Uterus (tissue), 4 donors: ENCODE data around the gene CXXC4. TPM values are rescaled to one million over a fixed set of nuclear protein-coding genes. Genes with fewer than 3 reads are reported as not detected.
A peak's percentile ranks its signal among the peaks of the same experiment; 100 is the strongest.

Experiments used
- DNase-seq, 2 donors: peaks; one replicate each; pipeline ENCODE4 v3.0.0-alpha.2; 2019 to 2020
- H3K27ac ChIP-seq, 2 donors: fragments of 200-600 bp; sonication (generic); 1 replicate in 1 of 2; 2 replicates in 1 of 2; pipeline ENCODE4 v1.5.1; 2016 to 2018
- H3K27me3 ChIP-seq, 2 donors: fragments of 200-600 bp; sonication (generic); one replicate each; pipeline ENCODE4 v1.5.1; 2018 to 2019; ENCODE audit warnings: control low read depth in 1 of 2
- H3K36me3 ChIP-seq, 2 donors: fragments of 200-600 bp; sonication (generic); one replicate each; pipeline ENCODE4 v1.5.1; 2019; ENCODE audit warnings: control low read depth in 1 of 2
- H3K4me1 ChIP-seq, 2 donors: fragments of 200-600 bp; sonication (generic); one replicate each; pipeline ENCODE4 v1.5.1; 2018 to 2019; ENCODE audit warnings: control low read depth in 1 of 2
- H3K4me3 ChIP-seq, 2 donors: fragments of 200-600 bp; sonication (generic); 1 replicate in 1 of 2; 2 replicates in 1 of 2; pipeline ENCODE4 v1.5.1; 2018 to 2019; ENCODE audit warnings: mild to moderate bottlenecking in 1 of 2
- H3K9me3 ChIP-seq, 2 donors: fragments of 200-600 bp; sonication (generic); one replicate each; pipeline ENCODE4 v1.5.1; 2019; ENCODE audit warnings: control low read depth in 1 of 2
- POLR2A ChIP-seq, 2 donors: fragments of 450-650 bp; IDR thresholded peaks; one replicate each; pipeline ENCODE4 v1.6.1; 2016; ENCODE audit warnings: antibody characterized with exemption in 2 of 2, mild to moderate bottlenecking in 1 of 2, moderate library complexity in 1 of 2
- intact Hi-C: fragments of 100-400 bp; cut with DNase I; formaldehyde crosslinking; loops from one replicate; pipeline ENCODE4 v1.15.1; 2023; ENCODE audit warnings: low total_unique reads
- total RNA-seq, 4 donors: library from RNA; depleted of rRNA in 3 of 4; stranded (reverse); fragments of >200 nt in 3 of 4; gene quantifications; one replicate each; pipeline versions ENCODE4 v1.1.0 to v1.2.4, GENCODE V29; 2014 to 2023
- TF ChIP-seq, protein P1 (sequence below), 4 experiments: fragments of 200-600 bp in 2 of 4; fragments of 450-650 bp in 2 of 4; sonication (generic) in 2 of 4; IDR thresholded peaks; one replicate each; pipeline ENCODE4 v1.5.1; 2016 to 2019; ENCODE audit warnings: antibody characterized with exemption in 4 of 4, mild to moderate bottlenecking in 2 of 4, moderate library complexity in 1 of 4
- donor health status: DM: yes; HTN: yes; CAD: no.

CXXC4 gene
- total RNA-seq, 4 donors from 2014 or later = 0.51 to 3.8 (median 2.0) TPM

DNA sequence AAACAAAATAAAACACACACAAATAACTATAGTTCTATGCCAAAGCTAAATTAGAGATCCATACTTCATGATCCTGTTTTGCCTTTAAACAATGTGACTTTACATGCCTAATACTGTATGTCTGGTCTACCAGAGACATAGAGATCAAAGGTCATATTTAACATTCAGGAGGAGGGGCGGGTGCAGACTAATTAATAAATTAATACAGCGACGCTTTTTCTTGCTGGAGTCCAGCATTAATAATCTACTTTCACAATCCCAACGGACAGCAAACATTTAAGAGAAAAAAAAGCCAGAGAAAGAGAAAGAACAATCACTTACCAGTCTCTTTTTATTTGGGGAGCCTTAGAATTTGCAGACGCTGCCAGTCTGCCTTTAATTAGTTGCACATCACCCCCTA is 509 bp downstream of the CXXC4 start:
- intact Hi-C loops = no loop called here
- no peaks in the 10 kb centered on the region for H3K4me1 ChIP-seq
- TF ChIP-seq POLR2A (IDR thresholded peaks at IDR 0.05) = no peak
- TF ChIP-seq, protein P1, sequence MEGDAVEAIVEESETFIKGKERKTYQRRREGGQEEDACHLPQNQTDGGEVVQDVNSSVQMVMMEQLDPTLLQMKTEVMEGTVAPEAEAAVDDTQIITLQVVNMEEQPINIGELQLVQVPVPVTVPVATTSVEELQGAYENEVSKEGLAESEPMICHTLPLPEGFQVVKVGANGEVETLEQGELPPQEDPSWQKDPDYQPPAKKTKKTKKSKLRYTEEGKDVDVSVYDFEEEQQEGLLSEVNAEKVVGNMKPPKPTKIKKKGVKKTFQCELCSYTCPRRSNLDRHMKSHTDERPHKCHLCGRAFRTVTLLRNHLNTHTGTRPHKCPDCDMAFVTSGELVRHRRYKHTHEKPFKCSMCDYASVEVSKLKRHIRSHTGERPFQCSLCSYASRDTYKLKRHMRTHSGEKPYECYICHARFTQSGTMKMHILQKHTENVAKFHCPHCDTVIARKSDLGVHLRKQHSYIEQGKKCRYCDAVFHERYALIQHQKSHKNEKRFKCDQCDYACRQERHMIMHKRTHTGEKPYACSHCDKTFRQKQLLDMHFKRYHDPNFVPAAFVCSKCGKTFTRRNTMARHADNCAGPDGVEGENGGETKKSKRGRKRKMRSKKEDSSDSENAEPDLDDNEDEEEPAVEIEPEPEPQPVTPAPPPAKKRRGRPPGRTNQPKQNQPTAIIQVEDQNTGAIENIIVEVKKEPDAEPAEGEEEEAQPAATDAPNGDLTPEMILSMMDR (IDR thresholded peaks at IDR 0.05) = no peak
- H3K9me3 ChIP-seq = no peaks in the 10 kb centered on the region
- H3K27ac ChIP-seq = peak overlapping the region; percentile 56 to 82
- H3K36me3 ChIP-seq = no peaks in the 10 kb centered on the region
- no peak for DNase-seq
- H3K4me3 ChIP-seq = peak overlapping the region; percentile 36 to 47
- no peaks in the 10 kb centered on the region for H3K27me3 ChIP-seq

DNA sequence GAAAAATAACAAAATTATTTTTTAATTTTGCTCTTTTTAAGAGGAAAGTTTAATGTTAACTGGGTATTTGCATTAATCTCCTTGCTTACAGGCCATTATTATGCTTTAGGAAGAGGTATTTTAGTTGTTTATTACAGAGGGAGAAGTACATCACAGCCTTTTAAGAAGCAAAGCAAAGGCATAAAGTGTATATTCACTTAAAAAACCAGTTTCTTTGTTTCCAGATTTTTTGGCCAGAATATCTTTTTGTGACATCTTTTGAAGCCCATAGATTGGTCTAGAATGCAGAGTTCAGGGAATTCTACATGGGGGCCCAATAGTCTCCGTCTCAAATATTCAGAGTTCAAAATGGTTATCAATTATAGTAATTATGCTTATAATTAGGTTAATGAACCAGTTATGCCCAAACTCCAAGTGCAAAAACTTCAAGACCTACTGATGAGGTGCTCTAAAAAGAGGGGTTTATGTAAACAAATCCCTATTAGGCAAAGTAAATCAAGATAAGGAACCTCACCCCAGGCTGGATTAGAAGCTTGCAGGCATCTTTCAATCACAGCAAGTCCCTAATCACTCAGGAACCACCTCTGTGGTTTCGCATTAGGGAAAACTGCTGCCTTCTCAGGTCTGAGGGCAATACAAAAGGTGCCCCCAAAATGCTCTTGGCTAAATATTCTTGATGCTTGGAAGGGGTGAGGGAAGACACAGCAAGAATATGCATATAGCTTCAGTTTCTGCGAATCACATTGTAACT is 1.4 kb downstream of the CXXC4 start:
- no peaks in the 10 kb centered on the region for H3K9me3 ChIP-seq
- peak overlapping the region; percentile 58 to 82 for H3K27ac ChIP-seq
- TF ChIP-seq, protein P1 (IDR thresholded peaks at IDR 0.05) = no peak
- TF ChIP-seq POLR2A (IDR thresholded peaks at IDR 0.05) = no peak
- no peak for DNase-seq
- intact Hi-C loops = no loop called here
- no peaks in the 10 kb centered on the region for H3K27me3 ChIP-seq
- no peaks in the 10 kb centered on the region for H3K4me1 ChIP-seq
- no peaks in the 10 kb centered on the region for H3K36me3 ChIP-seq
- no peak overlapping the region for H3K4me3 ChIP-seq

DNA sequence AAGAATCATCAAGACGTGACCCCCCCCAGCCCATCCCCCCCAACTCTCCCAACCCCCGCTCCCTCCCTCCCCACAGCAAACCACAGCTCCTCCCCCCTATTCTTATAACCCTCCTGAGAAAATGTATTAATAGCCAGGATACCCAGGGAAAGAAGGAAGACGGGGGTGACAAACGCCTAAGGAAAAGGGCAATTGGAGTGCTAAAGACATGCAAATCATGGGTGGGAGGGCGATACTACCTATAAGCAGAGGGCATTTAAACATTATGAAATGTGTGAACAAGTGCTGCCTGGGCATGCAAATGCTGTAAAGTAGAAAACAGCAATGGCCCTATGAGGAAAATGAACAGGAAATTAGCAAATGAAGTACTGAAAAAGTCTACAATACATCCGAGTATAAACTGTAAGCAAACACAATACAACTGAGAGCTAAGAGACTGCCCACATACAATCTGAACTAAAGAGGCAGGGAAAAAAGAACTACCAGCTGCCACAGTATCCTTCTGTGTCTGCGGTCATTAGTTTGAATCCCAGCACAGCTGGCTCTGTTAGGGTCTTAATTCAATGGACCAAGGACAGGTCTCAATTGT is 2.4 kb downstream of the CXXC4 start:
- Histone ChIP-seq H3K9me3 (no peaks in the 10 kb centered on the region), H3K4me3 (peak overlapping the region; percentile 49 to 71), H3K36me3 (no peaks in the 10 kb centered on the region), H3K27ac (peak overlapping the region; percentile 58 to 82), H3K4me1 (no peaks in the 10 kb centered on the region), H3K27me3 (no peaks in the 10 kb centered on the region)
- DNase-seq = no peak
- intact Hi-C loops = no loop called here
- TF ChIP-seq POLR2A (IDR thresholded peaks at IDR 0.05) = no peak
- TF ChIP-seq, protein P1 (IDR thresholded peaks at IDR 0.05) = no peak

DNA sequence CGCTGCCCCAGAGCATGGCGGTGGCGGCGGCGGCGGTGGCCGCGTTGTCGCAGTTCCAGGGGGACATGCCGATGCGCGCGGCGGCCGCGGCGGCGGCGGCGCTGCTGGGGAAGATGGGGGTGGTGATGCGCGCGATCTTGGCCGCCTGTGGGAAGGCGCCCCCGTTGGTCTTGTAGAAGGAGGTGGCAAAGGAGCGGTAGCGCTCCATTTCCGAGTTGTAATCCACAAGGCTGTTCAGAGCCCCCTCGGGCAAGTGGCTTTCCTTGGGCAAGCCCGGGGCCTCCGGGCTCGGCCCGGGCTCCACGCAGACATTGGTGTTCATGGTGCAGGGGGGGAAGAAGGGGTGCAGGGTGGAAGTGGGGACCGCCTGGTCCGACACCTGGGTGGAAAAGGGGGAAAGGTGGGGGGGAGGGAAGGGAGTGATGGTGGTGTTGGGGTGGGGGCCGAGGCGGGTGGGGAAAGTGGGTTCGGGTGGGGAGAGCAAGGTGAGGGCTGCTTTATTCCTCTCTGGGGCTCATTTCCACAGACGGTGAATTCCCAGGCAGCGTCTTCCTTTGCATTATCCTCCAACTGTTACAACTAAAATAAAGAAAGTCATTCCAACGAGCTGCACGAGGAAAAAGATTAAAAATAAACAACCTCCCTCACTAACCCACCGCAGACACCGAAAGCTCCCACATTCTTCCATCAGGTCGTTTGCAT is 3.1 kb downstream of the CXXC4 start:
- no peaks in the 10 kb centered on the region for H3K9me3 ChIP-seq
- peak overlapping the region; percentile 49 to 71 for H3K4me3 ChIP-seq
- H3K4me1 ChIP-seq = no peaks in the 10 kb centered on the region
- no peaks in the 10 kb centered on the region for H3K27me3 ChIP-seq
- no peak for TF ChIP-seq POLR2A (IDR thresholded peaks at IDR 0.05)
- TF ChIP-seq, protein P1 (IDR thresholded peaks at IDR 0.05) = no peak
- peak; percentile 27 to 34 for DNase-seq
- peak overlapping the region; percentile 58 to 82 for H3K27ac ChIP-seq
- H3K36me3 ChIP-seq = no peaks in the 10 kb centered on the region
- intact Hi-C loops = no loop called here
